Measurements from ENCODE around the gene SHMT2. TPM values are rescaled to one million over a fixed set of nuclear protein-coding genes. Genes with fewer than 3 reads are reported as not detected.

The SHMT2 gene
- total and polyA plus RNA-seq, 2 experiments from 2014 or later, result 125 to 387 TPM

DNA sequence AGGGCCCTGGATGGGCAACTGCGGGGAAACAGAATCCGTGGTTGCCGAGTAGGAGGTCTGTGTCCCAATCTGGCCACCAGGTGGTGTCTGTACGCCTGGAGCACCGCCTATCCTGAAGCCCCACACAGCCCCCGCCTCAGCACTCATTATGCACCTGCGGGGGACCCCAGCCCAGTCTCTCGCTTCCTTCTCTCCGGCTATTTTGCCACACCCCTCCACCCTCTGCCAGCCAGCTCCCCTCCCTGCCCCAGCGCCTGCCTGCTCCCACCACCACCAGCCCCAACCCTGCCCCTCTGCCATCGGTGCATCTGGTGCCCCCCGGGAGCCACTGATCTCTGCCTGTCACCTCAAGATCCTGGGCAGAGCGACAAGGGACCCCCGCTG is 15.1 kb upstream of the SHMT2 start:
- peak overlapping the region; percentile 76 for H3K4me2 ChIP-seq
- H3K36me3 ChIP-seq (ENCODE audit: insufficient read depth), result no peaks in the 10 kb centered on the region
- no peak overlapping the region for H2AFZ ChIP-seq
- H3K27me3 Mint-ChIP-seq (ENCODE audit: insufficient read depth, low read depth, poor library complexity), result peaks cover 57% of the 10 kb centered on the region
- H3K36me3 Mint-ChIP-seq (ENCODE audit: low read depth), result peaks cover 26% of the 10 kb centered on the region
- no peak overlapping the region for H3K27ac Mint-ChIP-seq
- peaks cover 10% of the 10 kb centered on the region; the same call in 1 of the 2 replicates for H4K20me1 ChIP-seq (replicated peaks; ENCODE audit: insufficient read depth)
- no peak overlapping the region for H3K27ac ChIP-seq (ENCODE audit: low read depth)
- no peaks in the 10 kb centered on the region; the same call in 1 of the 3 replicates for H3K9me3 Mint-ChIP-seq
- TF ChIP-seq, protein P1, sequence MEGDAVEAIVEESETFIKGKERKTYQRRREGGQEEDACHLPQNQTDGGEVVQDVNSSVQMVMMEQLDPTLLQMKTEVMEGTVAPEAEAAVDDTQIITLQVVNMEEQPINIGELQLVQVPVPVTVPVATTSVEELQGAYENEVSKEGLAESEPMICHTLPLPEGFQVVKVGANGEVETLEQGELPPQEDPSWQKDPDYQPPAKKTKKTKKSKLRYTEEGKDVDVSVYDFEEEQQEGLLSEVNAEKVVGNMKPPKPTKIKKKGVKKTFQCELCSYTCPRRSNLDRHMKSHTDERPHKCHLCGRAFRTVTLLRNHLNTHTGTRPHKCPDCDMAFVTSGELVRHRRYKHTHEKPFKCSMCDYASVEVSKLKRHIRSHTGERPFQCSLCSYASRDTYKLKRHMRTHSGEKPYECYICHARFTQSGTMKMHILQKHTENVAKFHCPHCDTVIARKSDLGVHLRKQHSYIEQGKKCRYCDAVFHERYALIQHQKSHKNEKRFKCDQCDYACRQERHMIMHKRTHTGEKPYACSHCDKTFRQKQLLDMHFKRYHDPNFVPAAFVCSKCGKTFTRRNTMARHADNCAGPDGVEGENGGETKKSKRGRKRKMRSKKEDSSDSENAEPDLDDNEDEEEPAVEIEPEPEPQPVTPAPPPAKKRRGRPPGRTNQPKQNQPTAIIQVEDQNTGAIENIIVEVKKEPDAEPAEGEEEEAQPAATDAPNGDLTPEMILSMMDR (conservative IDR thresholded peaks at IDR 0.05; ENCODE audit: low read depth in 2 of 2), result peak; percentile 77 to 89
- TF ChIP-seq, protein P2, sequence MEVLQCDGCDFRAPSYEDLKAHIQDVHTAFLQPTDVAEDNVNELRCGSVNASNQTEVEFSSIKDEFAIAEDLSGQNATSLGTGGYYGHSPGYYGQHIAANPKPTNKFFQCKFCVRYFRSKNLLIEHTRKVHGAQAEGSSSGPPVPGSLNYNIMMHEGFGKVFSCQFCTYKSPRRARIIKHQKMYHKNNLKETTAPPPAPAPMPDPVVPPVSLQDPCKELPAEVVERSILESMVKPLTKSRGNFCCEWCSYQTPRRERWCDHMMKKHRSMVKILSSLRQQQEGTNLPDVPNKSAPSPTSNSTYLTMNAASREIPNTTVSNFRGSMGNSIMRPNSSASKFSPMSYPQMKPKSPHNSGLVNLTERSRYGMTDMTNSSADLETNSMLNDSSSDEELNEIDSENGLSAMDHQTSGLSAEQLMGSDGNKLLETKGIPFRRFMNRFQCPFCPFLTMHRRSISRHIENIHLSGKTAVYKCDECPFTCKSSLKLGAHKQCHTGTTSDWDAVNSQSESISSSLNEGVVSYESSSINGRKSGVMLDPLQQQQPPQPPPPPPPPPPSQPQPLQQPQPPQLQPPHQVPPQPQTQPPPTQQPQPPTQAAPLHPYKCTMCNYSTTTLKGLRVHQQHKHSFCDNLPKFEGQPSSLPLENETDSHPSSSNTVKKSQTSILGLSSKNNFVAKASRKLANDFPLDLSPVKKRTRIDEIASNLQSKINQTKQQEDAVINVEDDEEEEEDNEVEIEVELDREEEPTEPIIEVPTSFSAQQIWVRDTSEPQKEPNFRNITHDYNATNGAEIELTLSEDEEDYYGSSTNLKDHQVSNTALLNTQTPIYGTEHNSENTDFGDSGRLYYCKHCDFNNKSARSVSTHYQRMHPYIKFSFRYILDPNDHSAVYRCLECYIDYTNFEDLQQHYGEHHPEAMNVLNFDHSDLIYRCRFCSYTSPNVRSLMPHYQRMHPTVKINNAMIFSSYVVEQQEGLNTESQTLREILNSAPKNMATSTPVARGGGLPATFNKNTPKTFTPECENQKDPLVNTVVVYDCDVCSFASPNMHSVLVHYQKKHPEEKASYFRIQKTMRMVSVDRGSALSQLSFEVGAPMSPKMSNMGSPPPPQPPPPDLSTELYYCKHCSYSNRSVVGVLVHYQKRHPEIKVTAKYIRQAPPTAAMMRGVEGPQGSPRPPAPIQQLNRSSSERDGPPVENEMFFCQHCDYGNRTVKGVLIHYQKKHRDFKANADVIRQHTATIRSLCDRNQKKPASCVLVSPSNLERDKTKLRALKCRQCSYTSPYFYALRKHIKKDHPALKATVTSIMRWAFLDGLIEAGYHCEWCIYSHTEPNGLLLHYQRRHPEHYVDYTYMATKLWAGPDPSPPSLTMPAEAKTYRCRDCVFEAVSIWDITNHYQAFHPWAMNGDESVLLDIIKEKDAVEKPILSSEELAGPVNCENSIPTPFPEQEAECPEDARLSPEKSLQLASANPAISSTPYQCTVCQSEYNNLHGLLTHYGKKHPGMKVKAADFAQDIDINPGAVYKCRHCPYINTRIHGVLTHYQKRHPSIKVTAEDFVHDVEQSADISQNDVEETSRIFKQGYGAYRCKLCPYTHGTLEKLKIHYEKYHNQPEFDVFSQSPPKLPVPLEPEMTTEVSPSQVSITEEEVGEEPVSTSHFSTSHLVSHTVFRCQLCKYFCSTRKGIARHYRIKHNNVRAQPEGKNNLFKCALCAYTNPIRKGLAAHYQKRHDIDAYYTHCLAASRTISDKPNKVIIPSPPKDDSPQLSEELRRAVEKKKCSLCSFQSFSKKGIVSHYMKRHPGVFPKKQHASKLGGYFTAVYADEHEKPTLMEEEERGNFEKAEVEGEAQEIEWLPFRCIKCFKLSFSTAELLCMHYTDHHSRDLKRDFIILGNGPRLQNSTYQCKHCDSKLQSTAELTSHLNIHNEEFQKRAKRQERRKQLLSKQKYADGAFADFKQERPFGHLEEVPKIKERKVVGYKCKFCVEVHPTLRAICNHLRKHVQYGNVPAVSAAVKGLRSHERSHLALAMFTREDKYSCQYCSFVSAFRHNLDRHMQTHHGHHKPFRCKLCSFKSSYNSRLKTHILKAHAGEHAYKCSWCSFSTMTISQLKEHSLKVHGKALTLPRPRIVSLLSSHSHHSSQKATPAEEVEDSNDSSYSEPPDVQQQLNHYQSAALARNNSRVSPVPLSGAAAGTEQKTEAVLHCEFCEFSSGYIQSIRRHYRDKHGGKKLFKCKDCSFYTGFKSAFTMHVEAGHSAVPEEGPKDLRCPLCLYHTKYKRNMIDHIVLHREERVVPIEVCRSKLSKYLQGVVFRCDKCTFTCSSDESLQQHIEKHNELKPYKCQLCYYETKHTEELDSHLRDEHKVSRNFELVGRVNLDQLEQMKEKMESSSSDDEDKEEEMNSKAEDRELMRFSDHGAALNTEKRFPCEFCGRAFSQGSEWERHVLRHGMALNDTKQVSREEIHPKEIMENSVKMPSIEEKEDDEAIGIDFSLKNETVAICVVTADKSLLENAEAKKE (CRISPR knock-in tag; IDR thresholded peaks at IDR 0.05), result no peak
- TF ChIP-seq EZH2 (IDR thresholded peaks at IDR 0.05; ENCODE audit: low read depth, unreplicated experiment) (no peak), CREB1 (CRISPR knock-in tag; IDR thresholded peaks at IDR 0.05; ENCODE audit: low read depth) (no peak)
- H3K79me2 ChIP-seq (replicated peaks; ENCODE audit: insufficient read depth), result no peaks in the 10 kb centered on the region
- H3K9me2 ChIP-seq (ENCODE audit: insufficient read depth), result no peaks in the 10 kb centered on the region
- peaks cover 28% of the 10 kb centered on the region for H3K4me1 ChIP-seq (ENCODE audit: insufficient read depth)
- ATAC-seq, result peak; percentile 61
- peak overlapping the region; percentile 61; the same call in 2 of the 3 replicates for H3K4me3 Mint-ChIP-seq
- H3F3A ChIP-seq (replicated peaks; ENCODE audit: low read depth), result 0 out of 2 replicates have a peak, but pooled peaks cover 21% of the 10 kb centered on the region
- H3K27me3 ChIP-seq (ENCODE audit: insufficient read depth), result peaks cover 59% of the 10 kb centered on the region
- peaks cover 44% of the 10 kb centered on the region for H3K4me1 Mint-ChIP-seq
- DNase-seq (ENCODE audit: low spot score), result peak; percentile 93
- H3K4me3 ChIP-seq, result peak overlapping the region; percentile 46
